Uterus (tissue), 4 donors: ENCODE results near the gene PPEF2. TPM values are rescaled to one million over a fixed set of nuclear protein-coding genes. Genes with fewer than 3 reads are reported as not detected.

ENCODE experiments used
- DNase-seq, 2 donors: peaks; one replicate each; pipeline ENCODE4 v3.0.0-alpha.2; 2019 to 2020
- H3K27ac ChIP-seq, 2 donors: fragments of 200-600 bp; sonication (generic); 1 replicate in 1 of 2; 2 replicates in 1 of 2; pipeline ENCODE4 v1.5.1; 2016 to 2018
- H3K27me3 ChIP-seq, 2 donors: fragments of 200-600 bp; sonication (generic); one replicate each; pipeline ENCODE4 v1.5.1; 2018 to 2019; ENCODE audit warnings: control low read depth in 1 of 2
- H3K36me3 ChIP-seq, 2 donors: fragments of 200-600 bp; sonication (generic); one replicate each; pipeline ENCODE4 v1.5.1; 2019; ENCODE audit warnings: control low read depth in 1 of 2
- H3K4me1 ChIP-seq, 2 donors: fragments of 200-600 bp; sonication (generic); one replicate each; pipeline ENCODE4 v1.5.1; 2018 to 2019; ENCODE audit warnings: control low read depth in 1 of 2
- H3K4me3 ChIP-seq, 2 donors: fragments of 200-600 bp; sonication (generic); 1 replicate in 1 of 2; 2 replicates in 1 of 2; pipeline ENCODE4 v1.5.1; 2018 to 2019; ENCODE audit warnings: mild to moderate bottlenecking in 1 of 2
- H3K9me3 ChIP-seq, 2 donors: fragments of 200-600 bp; sonication (generic); one replicate each; pipeline ENCODE4 v1.5.1; 2019; ENCODE audit warnings: control low read depth in 1 of 2
- POLR2A ChIP-seq, 2 donors: fragments of 450-650 bp; IDR thresholded peaks; one replicate each; pipeline ENCODE4 v1.6.1; 2016; ENCODE audit warnings: antibody characterized with exemption in 2 of 2, mild to moderate bottlenecking in 1 of 2, moderate library complexity in 1 of 2
- intact Hi-C: fragments of 100-400 bp; cut with DNase I; formaldehyde crosslinking; loops from one replicate; pipeline ENCODE4 v1.15.1; 2023; ENCODE audit warnings: low total_unique reads
- total RNA-seq, 4 donors: library from RNA; depleted of rRNA in 3 of 4; stranded (reverse); fragments of >200 nt in 3 of 4; gene quantifications; one replicate each; pipeline versions ENCODE4 v1.1.0 to v1.2.4, GENCODE V29; 2014 to 2023
- TF ChIP-seq, protein P1 (sequence below), 4 experiments: fragments of 200-600 bp in 2 of 4; fragments of 450-650 bp in 2 of 4; sonication (generic) in 2 of 4; IDR thresholded peaks; one replicate each; pipeline ENCODE4 v1.5.1; 2016 to 2019; ENCODE audit warnings: antibody characterized with exemption in 4 of 4, mild to moderate bottlenecking in 2 of 4, moderate library complexity in 1 of 4
- donor health status: DM: yes; HTN: yes; CAD: no.

The PPEF2 gene
- total RNA-seq, 4 donors from 2014 or later = 0.09 TPM; not detected in 3

GRCh38 chr4:75867130-75867529 is 35.1 kb downstream of the PPEF2 start:
- intact Hi-C loops = no loop called here
- Histone ChIP-seq H3K9me3 (no peaks in the 10 kb centered on the region), H3K27me3 (no peaks in the 10 kb centered on the region), H3K4me1 (no peaks in the 10 kb centered on the region), H3K27ac (no peak overlapping the region), H3K4me3 (no peak overlapping the region), H3K36me3 (no peaks in the 10 kb centered on the region)
- no peak for DNase-seq
- TF ChIP-seq, protein P1, sequence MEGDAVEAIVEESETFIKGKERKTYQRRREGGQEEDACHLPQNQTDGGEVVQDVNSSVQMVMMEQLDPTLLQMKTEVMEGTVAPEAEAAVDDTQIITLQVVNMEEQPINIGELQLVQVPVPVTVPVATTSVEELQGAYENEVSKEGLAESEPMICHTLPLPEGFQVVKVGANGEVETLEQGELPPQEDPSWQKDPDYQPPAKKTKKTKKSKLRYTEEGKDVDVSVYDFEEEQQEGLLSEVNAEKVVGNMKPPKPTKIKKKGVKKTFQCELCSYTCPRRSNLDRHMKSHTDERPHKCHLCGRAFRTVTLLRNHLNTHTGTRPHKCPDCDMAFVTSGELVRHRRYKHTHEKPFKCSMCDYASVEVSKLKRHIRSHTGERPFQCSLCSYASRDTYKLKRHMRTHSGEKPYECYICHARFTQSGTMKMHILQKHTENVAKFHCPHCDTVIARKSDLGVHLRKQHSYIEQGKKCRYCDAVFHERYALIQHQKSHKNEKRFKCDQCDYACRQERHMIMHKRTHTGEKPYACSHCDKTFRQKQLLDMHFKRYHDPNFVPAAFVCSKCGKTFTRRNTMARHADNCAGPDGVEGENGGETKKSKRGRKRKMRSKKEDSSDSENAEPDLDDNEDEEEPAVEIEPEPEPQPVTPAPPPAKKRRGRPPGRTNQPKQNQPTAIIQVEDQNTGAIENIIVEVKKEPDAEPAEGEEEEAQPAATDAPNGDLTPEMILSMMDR (IDR thresholded peaks at IDR 0.05) = no peak
- TF ChIP-seq POLR2A (IDR thresholded peaks at IDR 0.05) = no peak

GRCh38 chr4:75860606-75861005 is 41.6 kb downstream of the PPEF2 start:
- no peak overlapping the region for H3K4me3 ChIP-seq
- TF ChIP-seq, protein P1 (IDR thresholded peaks at IDR 0.05) = no peak
- no peak for TF ChIP-seq POLR2A (IDR thresholded peaks at IDR 0.05)
- no peaks in the 10 kb centered on the region for H3K9me3 ChIP-seq
- no peaks in the 10 kb centered on the region for H3K4me1 ChIP-seq
- no peaks in the 10 kb centered on the region for H3K36me3 ChIP-seq
- H3K27ac ChIP-seq = no peak overlapping the region
- no peak for DNase-seq
- intact Hi-C loops = no loop called here
- no peaks in the 10 kb centered on the region for H3K27me3 ChIP-seq

DNA sequence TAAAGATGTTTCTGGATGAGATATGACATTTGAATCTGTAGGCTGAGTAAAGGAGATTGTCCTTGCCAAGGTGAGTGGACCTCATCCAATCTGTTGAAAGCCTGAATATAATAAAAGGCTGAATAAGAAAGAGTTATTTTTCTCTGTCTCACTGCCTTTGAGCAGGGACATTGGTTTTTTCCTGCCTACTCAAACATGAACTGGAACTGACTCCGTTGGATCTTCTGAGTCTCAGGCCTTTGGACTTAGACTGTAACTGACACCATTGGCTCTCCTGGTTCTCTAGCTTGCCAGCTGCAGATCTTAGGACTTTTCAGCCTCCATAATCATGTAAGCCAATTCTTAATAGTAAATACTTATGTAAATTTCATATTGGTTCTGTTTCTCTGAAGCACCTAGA is 43.5 kb downstream of the PPEF2 start:
- H3K4me1 ChIP-seq = no peaks in the 10 kb centered on the region
- H3K4me3 ChIP-seq = no peak overlapping the region
- H3K9me3 ChIP-seq = no peaks in the 10 kb centered on the region
- TF ChIP-seq POLR2A (IDR thresholded peaks at IDR 0.05) = no peak
- TF ChIP-seq, protein P1 (IDR thresholded peaks at IDR 0.05) = no peak
- no peaks in the 10 kb centered on the region for H3K27me3 ChIP-seq
- no peak overlapping the region for H3K27ac ChIP-seq
- intact Hi-C loops = no loop called here
- H3K36me3 ChIP-seq = no peaks in the 10 kb centered on the region
- DNase-seq = no peak

DNA sequence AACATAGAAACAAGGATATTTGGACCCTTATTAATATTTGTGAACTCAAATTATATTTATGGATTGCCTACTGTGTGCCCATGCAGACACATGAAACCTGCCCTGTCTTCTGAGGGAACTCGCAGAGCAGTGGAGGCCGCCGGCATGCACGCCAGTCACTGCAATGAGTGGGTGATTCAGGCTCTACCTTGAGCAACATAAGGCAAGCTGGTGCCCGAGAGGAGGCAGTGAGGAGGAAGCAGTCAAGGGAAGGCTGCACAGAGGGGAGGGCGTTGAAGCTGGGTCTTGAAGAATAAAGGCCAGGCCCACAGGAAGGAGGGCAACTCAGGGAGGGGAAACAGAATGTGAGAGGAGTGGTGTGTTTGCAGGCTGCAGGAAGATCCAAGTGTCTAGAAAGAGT is 52.8 kb downstream of the PPEF2 start:
- Histone ChIP-seq H3K27me3 (no peaks in the 10 kb centered on the region), H3K27ac (no peak overlapping the region), H3K4me3 (no peak overlapping the region), H3K9me3 (no peaks in the 10 kb centered on the region), H3K4me1 (no peaks in the 10 kb centered on the region), H3K36me3 (no peaks in the 10 kb centered on the region)
- TF ChIP-seq POLR2A (IDR thresholded peaks at IDR 0.05) = no peak
- TF ChIP-seq, protein P1 (IDR thresholded peaks at IDR 0.05) = no peak
- intact Hi-C loops = no loop called here
- no peak for DNase-seq

DNA sequence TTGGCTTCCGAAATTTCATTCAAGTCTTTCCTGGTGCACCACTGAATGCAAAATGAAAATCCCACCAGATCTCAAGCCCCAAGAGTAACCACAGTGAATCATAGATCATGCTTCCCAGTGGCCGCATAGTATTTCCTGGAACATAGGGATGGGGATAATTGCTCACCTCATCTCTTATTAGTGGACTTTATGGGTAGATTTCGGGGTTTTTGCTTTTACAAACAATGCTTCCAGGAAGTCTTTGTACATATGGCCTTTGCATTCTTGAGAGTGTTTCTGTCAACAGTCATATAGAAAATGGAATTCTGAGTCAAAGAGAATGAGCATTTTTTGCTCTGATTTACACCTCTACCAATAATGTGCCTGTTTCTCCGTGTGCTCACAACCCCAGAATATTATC is 53.4 kb downstream of the PPEF2 start:
- Histone ChIP-seq H3K4me1 (no peaks in the 10 kb centered on the region), H3K27ac (no peak overlapping the region), H3K9me3 (no peaks in the 10 kb centered on the region), H3K27me3 (no peaks in the 10 kb centered on the region), H3K4me3 (no peak overlapping the region), H3K36me3 (no peaks in the 10 kb centered on the region)
- no peak for TF ChIP-seq POLR2A (IDR thresholded peaks at IDR 0.05)
- TF ChIP-seq, protein P1 (IDR thresholded peaks at IDR 0.05) = no peak
- DNase-seq = no peak
- intact Hi-C loops = no loop called here
